K562 (cell line): ENCODE results near the gene ERBB3. TPM values are rescaled to one million over a fixed set of nuclear protein-coding genes. Genes with fewer than 3 reads are reported as not detected.

Experiments used
- KLF16 ChIP-seq: IDR thresholded peaks from 2 replicates; pipeline ENCODE4 v1.6.1; 2016; ENCODE audit warnings: antibody characterized with exemption
- PATZ1 ChIP-seq: fragments of 250-450 bp; sonication (Bioruptor Pico); IDR thresholded peaks from 2 replicates; pipeline ENCODE4 v1.5.0; 2020; ENCODE audit warnings: mild to moderate bottlenecking, borderline replicate concordance
- RBM22 ChIP-seq: fragments of 200-400 bp; formaldehyde crosslinking; IDR thresholded peaks from 2 replicates; pipeline ENCODE4 v1.6.1; 2018; ENCODE audit warnings: low read length, low read depth; ENCODE audit not compliant: poor library complexity, severe bottlenecking
- THAP7 ChIP-seq: fragments of 250-450 bp; sonication (Bioruptor Pico); IDR thresholded peaks from 2 replicates; pipeline ENCODE4 v1.5.0; 2021
- ZBTB40 ChIP-seq, 2 experiments: fragments of 450-650 bp in 1 of 2; sonication (generic) in 1 of 2; formaldehyde crosslinking in 1 of 2; IDR thresholded peaks; 2 replicates each; pipeline versions ENCODE4 v1.7.1 to v1.9.0; 2016 to 2022; ENCODE audit warnings: inconsistent platforms in 1 of 2, mild to moderate bottlenecking in 1 of 2, missing genetic modification reagents in 1 of 2
- ZNF444 ChIP-seq: fragments of 250-450 bp; sonication (Bioruptor Pico); IDR thresholded peaks from 2 replicates; pipeline ENCODE4 v1.4.0; 2020; ENCODE audit warnings: mild to moderate bottlenecking, moderate library complexity
- polyA plus RNA-seq, 8 experiments: library from polyadenylated mRNA; depleted of rRNA in 4 of 8; stranded (reverse) in 5 of 8; unstranded in 3 of 8; fragments of >200 nt; fragmentation: Nextera tagmentation in 2 of 8; fragmentation: Illumina TruSeq in 1 of 8; extraction: Ambion mirVana in 2 of 8; extraction: Trizol in 1 of 8; gene quantifications; 2 replicates each; pipeline versions ENCODE4 v1.2.1 to v1.2.3, GENCODE V29; 2011 to 2014; ENCODE audit warnings: inconsistent platforms in 1 of 8, missing spikeins in 1 of 8
- total RNA-seq, 7 experiments: library from RNA; depleted of rRNA in 6 of 7; stranded (reverse); fragments of >200 nt in 6 of 7; fragmentation: Illumina TruSeq in 2 of 7; extraction: Trizol in 2 of 7; gene quantifications; 2 replicates each; pipeline versions ENCODE4 v1.2.1 to v1.2.3, GENCODE V29; 2011 to 2021; ENCODE audit warnings: low replicate concordance in 1 of 7
- TF ChIP-seq, protein P1 (sequence below): sonication (generic); formaldehyde crosslinking; IDR thresholded peaks from 2 replicates; pipeline ENCODE4 v1.8.0; 2022; ENCODE audit warnings: mild to moderate bottlenecking, low read depth, missing genetic modification reagents

Gene ERBB3
- total and polyA plus RNA-seq, 9 of the 15 experiments (the other 6 are each of a cell fraction or from before 2014, with no cell fraction given) = 1.5 to 5.4 (median 3.8) TPM

- TF ChIP-seq ZBTB40 (IDR thresholded peaks at IDR 0.05) (no peak; the same call in 1 of the 2 replicates), ZBTB40 (CRISPR knock-in tag; IDR thresholded peaks at IDR 0.05) (no peak), THAP7 (CRISPR knock-in tag) (no peak), PATZ1 (CRISPR knock-in tag) (no peak), ZNF444 (CRISPR knock-in tag) (no peak), RBM22 (peak; percentile 56), KLF16 (peak; percentile 73)
- TF ChIP-seq, protein P1, sequence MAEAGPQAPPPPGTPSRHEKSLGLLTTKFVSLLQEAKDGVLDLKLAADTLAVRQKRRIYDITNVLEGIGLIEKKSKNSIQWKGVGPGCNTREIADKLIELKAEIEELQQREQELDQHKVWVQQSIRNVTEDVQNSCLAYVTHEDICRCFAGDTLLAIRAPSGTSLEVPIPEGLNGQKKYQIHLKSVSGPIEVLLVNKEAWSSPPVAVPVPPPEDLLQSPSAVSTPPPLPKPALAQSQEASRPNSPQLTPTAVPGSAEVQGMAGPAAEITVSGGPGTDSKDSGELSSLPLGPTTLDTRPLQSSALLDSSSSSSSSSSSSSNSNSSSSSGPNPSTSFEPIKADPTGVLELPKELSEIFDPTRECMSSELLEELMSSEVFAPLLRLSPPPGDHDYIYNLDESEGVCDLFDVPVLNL (CRISPR knock-in tag) = no peak
Measured at GRCh38 chr12:56129206-56129941, 49.4 kb downstream of the ERBB3 start (continued).
